CD4-positive, alpha-beta T cell (primary cell): Measurements from ENCODE around the gene KRTAP4-6. TPM values are rescaled to one million over a fixed set of nuclear protein-coding genes. Genes with fewer than 3 reads are reported as not detected.
"Not testable (repeated sequence)": the region's sequence is repeated elsewhere in the genome, so short reads cannot be mapped to it uniquely, and the experiment has no call there.

Experiments
- ATAC-seq: fragments of 200-7000 bp; cut with Tn5 transposase; one replicate; pipeline ENCODE4 v1.10.0; 2022; ENCODE audit warnings: mild to moderate bottlenecking; ENCODE audit not compliant: poor library complexity
- CTCF ChIA-PET: fragments of 350-600 bp; sonication (Branson Sonifier 250); formaldehyde crosslinking; loops from one replicate; lab custom pipeline; 2021; ENCODE audit warnings: antibody characterized with exemption, inconsistent platforms; lab: Charles Lee
- POLR2A ChIA-PET: fragments of 350-600 bp; sonication (Branson Sonifier 250); formaldehyde crosslinking; loops from one replicate; lab custom pipeline; 2021; ENCODE audit warnings: antibody characterized with exemption, inconsistent platforms; lab: Charles Lee
- DNase-seq, 14 experiments: peaks; one replicate each; pipeline ENCODE4 v3.0.0-alpha.2; 2013 to 2020; ENCODE audit warnings: mixed read lengths in 2 of 14
- H3K27ac ChIP-seq, 2 donors: one replicate each; pipeline versions ENCODE4 v1.5.1 to v1.7.0; 2013; ENCODE audit warnings: low read length in 2 of 2, low read depth in 1 of 2, mild to moderate bottlenecking in 1 of 2
- H3K27me3 ChIP-seq, 2 experiments: 1 replicate in 1 of 2; 2 replicates in 1 of 2; pipeline versions ENCODE4 v1.6.1 to v1.7.0; 2013; ENCODE audit warnings: low read length in 2 of 2, control low read depth in 1 of 2, mild to moderate bottlenecking in 1 of 2, moderate library complexity in 1 of 2; ENCODE audit not compliant: insufficient read depth in 2 of 2, control insufficient read depth in 1 of 2
- H3K36me3 ChIP-seq: one replicate; pipeline ENCODE4 v1.6.1; 2013; ENCODE audit warnings: low read length, control low read depth; ENCODE audit not compliant: insufficient read depth
- H3K4me1 ChIP-seq: one replicate; pipeline ENCODE4 v1.6.1; 2013; ENCODE audit warnings: low read length, control low read depth; ENCODE audit not compliant: insufficient read depth
- H3K4me3 ChIP-seq: one replicate; pipeline ENCODE4 v1.5.1; 2013; ENCODE audit warnings: mild to moderate bottlenecking, low read length, moderate library complexity
- H3K9me3 ChIP-seq, 2 experiments: 1 replicate in 1 of 2; 2 replicates in 1 of 2; pipeline versions ENCODE4 v1.6.1 to v1.7.0; 2013; ENCODE audit warnings: low read length in 2 of 2, mild to moderate bottlenecking in 2 of 2, control low read depth in 1 of 2, moderate library complexity in 1 of 2; ENCODE audit not compliant: control insufficient read depth in 1 of 2, insufficient read depth in 1 of 2
- H3K27ac Mint-ChIP-seq: one replicate; pipeline ENCODE4 v1.8.0; 2020; ENCODE audit warnings: mixed read lengths
- H3K27me3 Mint-ChIP-seq: one replicate; pipeline ENCODE4 v1.8.0; 2021; ENCODE audit warnings: mixed read lengths
- H3K36me3 Mint-ChIP-seq: one replicate; pipeline ENCODE4 v1.8.0; 2021; ENCODE audit warnings: low read depth, mixed read lengths
- H3K4me1 Mint-ChIP-seq: one replicate; pipeline ENCODE4 v1.8.0; 2021; ENCODE audit warnings: low read depth, mixed read lengths
- H3K4me3 Mint-ChIP-seq: one replicate; pipeline ENCODE4 v1.8.0; 2020; ENCODE audit warnings: mild to moderate bottlenecking, mixed read lengths
- H3K9me3 Mint-ChIP-seq: one replicate; pipeline ENCODE4 v1.8.0; 2020; ENCODE audit warnings: mixed read lengths
- intact Hi-C, 2 experiments: fragments of 100-400 bp; cut with DNase I in 1 of 2; cut with micrococcal nuclease in 1 of 2; formaldehyde crosslinking; loops; one replicate each; pipeline versions ENCODE4 v1.15.1 to v1.9.0; 2023 to 2025; cut with DNase I, micrococcal nuclease
- total RNA-seq, 174 experiments: library from RNA in 2 of 174; stranded (reverse) in 2 of 174; gene quantifications; one replicate each; pipeline ENCODE4 v1.2.3 and lab custom pipeline; 2021 to 2026
- TF ChIP-seq, protein P1 (sequence below): fragments of 200-600 bp; IDR thresholded peaks from one replicate; pipeline ENCODE4 v1.8.0; 2022; ENCODE audit warnings: antibody characterized with exemption, mild to moderate bottlenecking

Gene KRTAP4-6
- total RNA-seq, 2 experiments from 2014 or later, result not detected

DNA sequence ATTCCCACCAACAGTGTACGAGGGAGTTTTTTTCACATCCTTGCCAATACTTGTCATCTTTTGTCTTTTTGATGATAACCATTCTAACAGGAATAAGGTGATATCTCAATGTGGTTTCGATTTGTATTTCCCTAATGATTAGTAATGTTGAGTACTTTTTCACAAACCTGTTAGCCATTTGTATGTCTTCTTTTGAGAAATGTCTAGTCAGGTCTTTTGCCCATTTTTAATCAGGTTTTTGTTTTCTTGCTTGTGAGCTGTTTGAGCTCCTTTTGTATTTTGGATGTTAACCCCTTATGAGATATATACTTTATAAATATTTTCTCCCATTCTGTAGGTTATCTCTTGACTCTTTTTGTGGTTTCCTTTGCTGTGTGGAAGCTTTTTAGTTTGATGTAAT, 11.2 kb upstream of the KRTAP4-6 start:
- Histone ChIP-seq H3K27ac (no peak overlapping the region), H3K4me3 (no peak overlapping the region), H3K4me1 (no peaks in the 10 kb centered on the region), H3K27me3 (no peaks in the 10 kb centered on the region), H3K9me3 (no peaks in the 10 kb centered on the region), H3K36me3 (no peaks in the 10 kb centered on the region)
- POLR2A ChIA-PET, result interaction anchor here (0.7 kb wide), 1 partner anchor 27 kb away, joined by 3 read pairs; the partner anchor contains the start of gene KRTAP4-12
- intact Hi-C loops, result no loop called here
- DNase-seq (no peak), ATAC-seq (no peak)
- CTCF ChIA-PET, result no interaction called here
- H3K4me1 Mint-ChIP-seq, result peaks cover 4% of the 10 kb centered on the region
- H3K4me3 Mint-ChIP-seq, result no peak overlapping the region
- no peaks in the 10 kb centered on the region for H3K9me3 Mint-ChIP-seq
- peaks cover 18% of the 10 kb centered on the region for H3K27me3 Mint-ChIP-seq
- TF ChIP-seq, protein P1, sequence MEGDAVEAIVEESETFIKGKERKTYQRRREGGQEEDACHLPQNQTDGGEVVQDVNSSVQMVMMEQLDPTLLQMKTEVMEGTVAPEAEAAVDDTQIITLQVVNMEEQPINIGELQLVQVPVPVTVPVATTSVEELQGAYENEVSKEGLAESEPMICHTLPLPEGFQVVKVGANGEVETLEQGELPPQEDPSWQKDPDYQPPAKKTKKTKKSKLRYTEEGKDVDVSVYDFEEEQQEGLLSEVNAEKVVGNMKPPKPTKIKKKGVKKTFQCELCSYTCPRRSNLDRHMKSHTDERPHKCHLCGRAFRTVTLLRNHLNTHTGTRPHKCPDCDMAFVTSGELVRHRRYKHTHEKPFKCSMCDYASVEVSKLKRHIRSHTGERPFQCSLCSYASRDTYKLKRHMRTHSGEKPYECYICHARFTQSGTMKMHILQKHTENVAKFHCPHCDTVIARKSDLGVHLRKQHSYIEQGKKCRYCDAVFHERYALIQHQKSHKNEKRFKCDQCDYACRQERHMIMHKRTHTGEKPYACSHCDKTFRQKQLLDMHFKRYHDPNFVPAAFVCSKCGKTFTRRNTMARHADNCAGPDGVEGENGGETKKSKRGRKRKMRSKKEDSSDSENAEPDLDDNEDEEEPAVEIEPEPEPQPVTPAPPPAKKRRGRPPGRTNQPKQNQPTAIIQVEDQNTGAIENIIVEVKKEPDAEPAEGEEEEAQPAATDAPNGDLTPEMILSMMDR, result no peak
- H3K36me3 Mint-ChIP-seq, result no peaks in the 10 kb centered on the region
- no peak overlapping the region for H3K27ac Mint-ChIP-seq

GRCh38 chr17:41150026-41150425, 9.7 kb upstream of the KRTAP4-6 start:
- Histone ChIP-seq H3K27me3 (no peaks in the 10 kb centered on the region), H3K27ac (no peak overlapping the region), H3K4me3 (no peak overlapping the region), H3K9me3 (no peaks in the 10 kb centered on the region), H3K4me1 (no peaks in the 10 kb centered on the region), H3K36me3 (no peaks in the 10 kb centered on the region)
- no peak for DNase-seq
- peaks cover 4% of the 10 kb centered on the region for H3K4me1 Mint-ChIP-seq
- no peak overlapping the region for H3K4me3 Mint-ChIP-seq
- H3K9me3 Mint-ChIP-seq, result no peaks in the 10 kb centered on the region
- TF ChIP-seq, protein P1, result no peak
- intact Hi-C loops, result no loop called here
- no peaks in the 10 kb centered on the region for H3K36me3 Mint-ChIP-seq
- peaks cover 13% of the 10 kb centered on the region for H3K27me3 Mint-ChIP-seq
- CTCF ChIA-PET, result no interaction called here
- POLR2A ChIA-PET, result no interaction called here
- ATAC-seq, result no peak
- H3K27ac Mint-ChIP-seq, result no peak overlapping the region

DNA sequence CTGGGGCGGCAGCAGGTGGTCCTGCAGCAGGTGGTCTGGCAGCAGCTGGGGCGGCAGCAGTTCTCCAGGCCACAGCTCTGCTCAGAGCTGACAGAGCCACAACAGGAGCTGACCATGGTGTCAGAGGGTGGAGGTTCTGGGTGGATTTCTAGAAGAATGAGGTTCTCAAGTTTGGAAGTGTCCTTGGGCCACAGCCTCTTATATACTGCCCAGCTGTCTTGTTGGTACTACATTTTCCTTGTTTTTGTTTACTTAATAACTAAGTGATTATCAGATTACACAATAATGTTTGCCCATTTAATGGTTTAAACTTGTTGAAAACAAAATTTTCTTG, 9.3 kb upstream of the KRTAP4-6 start, which contains the start of gene KRTAP4-5:
Gene KRTAP4-5, minus strand, starts transcription at position 174 of the 334 bp plus-strand sequence. Its CDS starts 58 bp downstream, at position 116.
- H3K27me3 Mint-ChIP-seq, result peaks cover 13% of the 10 kb centered on the region
- no peak within 1 kb of the TSS for H3K27ac Mint-ChIP-seq
- TF ChIP-seq, protein P1, result no peak
- no peaks in the 10 kb centered on the region for H3K9me3 Mint-ChIP-seq
- intact Hi-C loops, result no loop called here
- peaks cover 4% of the 10 kb centered on the region for H3K4me1 Mint-ChIP-seq
- ChIA-PET POLR2A (no interaction called here), CTCF (no interaction called here)
- H3K36me3 Mint-ChIP-seq, result no peaks in the 10 kb centered on the region
- Histone ChIP-seq H3K36me3 (no peaks in the 10 kb centered on the region), H3K4me1 (no peaks in the 10 kb centered on the region), H3K27ac (no peak within 1 kb of the TSS), H3K27me3 (no peaks in the 10 kb centered on the region), H3K4me3 (no peak within 1 kb of the TSS), H3K9me3 (no peaks in the 10 kb centered on the region)
- no peak for ATAC-seq
- DNase-seq, result no peak
- no peak within 1 kb of the TSS for H3K4me3 Mint-ChIP-seq

GRCh38 chr17:41148971-41149651, 8.8 kb upstream of the KRTAP4-6 start:
- H3K4me3 Mint-ChIP-seq, H3K4me1 Mint-ChIP-seq, intact Hi-C loops, H3K27me3 ChIP-seq, H3K9me3 ChIP-seq, H3K27ac Mint-ChIP-seq, ATAC-seq, POLR2A ChIA-PET, CTCF ChIA-PET, H3K9me3 Mint-ChIP-seq, DNase-seq, H3K4me3 ChIP-seq, H3K36me3 Mint-ChIP-seq, H3K4me1 ChIP-seq, H3K27ac ChIP-seq, H3K36me3 ChIP-seq: not testable (repeated sequence)
- peaks cover 13% of the 10 kb centered on the region for H3K27me3 Mint-ChIP-seq
